DMS53 treated with DMSO at 0.1 percent for 48 hours (cell line): ENCODE results near the gene NUFIP1.
"Not testable (repeated sequence)": the region's sequence is repeated elsewhere in the genome, so short reads cannot be mapped to it uniquely, and the experiment has no call there.

Experiments
- DNase-seq: peaks from one replicate; lab custom pipeline; 2025; ENCODE audit not compliant: unreplicated experiment; lab: John Stamatoyannopoulos, UW

Gene NUFIP1

GRCh38 chr13:44969551-44970484 is 19.5 kb downstream of the NUFIP1 start:
- DNase-seq, result peak; percentile 61

DNA sequence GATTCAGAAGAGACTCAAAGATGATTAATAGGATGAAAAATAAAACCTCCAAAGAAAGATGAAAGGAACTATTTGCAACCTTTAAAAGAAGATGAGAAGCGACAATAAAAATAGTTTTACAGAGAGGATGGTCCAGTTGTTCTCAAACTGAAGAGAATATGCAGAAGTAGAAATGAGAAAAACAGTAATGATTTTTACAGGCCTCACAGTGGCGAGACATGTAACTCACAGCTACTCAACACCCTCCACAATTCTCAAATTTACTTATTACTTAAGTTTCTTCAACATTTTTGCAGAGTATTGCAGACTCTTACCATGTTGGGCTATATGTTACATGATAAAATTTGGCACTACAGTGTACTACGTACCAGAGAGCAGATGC is 20.8 kb downstream of the NUFIP1 start:
- no peak for DNase-seq

DNA sequence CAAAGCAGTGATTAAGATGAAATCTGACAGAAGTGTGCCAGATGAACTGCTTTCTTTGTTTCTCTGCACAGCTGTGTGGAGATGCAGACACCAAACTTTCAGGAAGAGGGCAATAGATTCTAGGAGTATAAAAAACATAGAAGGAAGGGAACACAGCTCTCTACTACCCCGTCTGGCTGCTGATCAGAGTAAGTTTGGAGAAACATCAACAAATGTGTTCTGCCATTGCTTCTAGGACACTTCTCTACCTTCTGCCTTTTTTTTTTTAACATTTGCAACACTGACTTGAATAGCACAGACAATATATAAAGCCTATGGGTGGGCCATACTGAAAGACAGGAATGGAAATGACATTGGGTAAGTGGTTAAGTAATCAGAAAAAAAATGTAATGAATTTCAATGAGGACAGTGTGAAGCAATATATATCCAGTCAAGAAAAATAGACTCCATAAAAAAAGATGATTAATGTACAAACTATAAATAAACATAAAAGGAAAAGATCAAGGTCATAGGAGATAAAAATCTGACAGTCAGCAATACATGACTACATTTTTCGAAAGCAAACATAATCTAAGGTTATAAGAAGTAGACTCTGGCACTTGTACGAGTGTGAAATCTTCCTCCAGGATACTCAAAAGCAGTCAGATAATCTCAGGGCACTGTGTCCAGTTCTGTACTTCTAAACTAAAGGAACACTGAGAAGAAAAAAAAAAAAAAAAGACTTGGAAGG is 21.4 kb downstream of the NUFIP1 start:
- no peak for DNase-seq

- no peak for DNase-seq
Observed at GRCh38 chr13:44961997-44962396, 27.3 kb downstream of the NUFIP1 start.

GRCh38 chr13:44955406-44955805 is 33.9 kb downstream of the NUFIP1 start:
- no peak for DNase-seq

GRCh38 chr13:44954224-44954623 is 35.0 kb downstream of the NUFIP1 start:
- no peak for DNase-seq

- no peak for DNase-seq
Observed at GRCh38 chr13:44952671-44953070, 36.6 kb downstream of the NUFIP1 start.

DNA sequence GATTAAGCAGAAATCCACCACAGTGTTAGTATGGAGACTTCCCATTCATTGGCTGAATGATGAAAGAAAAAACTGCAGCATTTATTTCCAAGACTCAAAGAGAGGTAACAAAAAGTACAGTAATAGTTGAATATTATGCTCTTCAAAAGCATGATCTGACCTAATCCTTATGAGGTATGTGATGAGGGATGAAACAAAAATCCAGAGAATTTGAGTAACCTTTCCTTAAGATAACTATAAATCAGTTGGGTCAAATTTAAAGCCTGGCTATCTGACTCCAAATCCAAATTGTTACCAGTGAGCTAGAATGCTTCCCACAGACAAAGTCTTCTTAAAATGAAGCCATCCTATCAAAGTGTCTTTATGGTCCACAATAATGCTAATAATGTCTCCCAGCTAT is 38.1 kb downstream of the NUFIP1 start:
- no peak for DNase-seq

GRCh38 chr13:44943411-44943810 is 45.9 kb downstream of the NUFIP1 start:
- DNase-seq, result not testable (repeated sequence)

DNA sequence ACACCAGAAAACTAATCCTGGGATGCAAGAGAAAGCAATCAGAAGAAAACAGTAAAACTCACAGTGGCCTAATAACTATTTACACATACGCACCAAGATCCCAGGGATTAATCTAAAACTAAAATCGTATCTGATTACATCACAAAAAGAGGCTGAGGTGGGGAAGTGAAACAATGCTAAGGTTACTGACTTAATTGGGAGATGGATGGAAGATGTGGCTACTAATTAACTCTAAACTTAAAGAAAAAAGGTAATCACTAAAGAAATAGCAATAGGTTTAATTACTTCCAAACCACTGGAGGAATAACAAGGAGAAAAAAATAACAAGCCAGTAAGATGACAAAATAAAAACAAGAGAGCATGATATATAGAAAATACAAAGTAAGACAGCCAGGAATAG is 50.4 kb downstream of the NUFIP1 start:
- DNase-seq, result no peak

DNA sequence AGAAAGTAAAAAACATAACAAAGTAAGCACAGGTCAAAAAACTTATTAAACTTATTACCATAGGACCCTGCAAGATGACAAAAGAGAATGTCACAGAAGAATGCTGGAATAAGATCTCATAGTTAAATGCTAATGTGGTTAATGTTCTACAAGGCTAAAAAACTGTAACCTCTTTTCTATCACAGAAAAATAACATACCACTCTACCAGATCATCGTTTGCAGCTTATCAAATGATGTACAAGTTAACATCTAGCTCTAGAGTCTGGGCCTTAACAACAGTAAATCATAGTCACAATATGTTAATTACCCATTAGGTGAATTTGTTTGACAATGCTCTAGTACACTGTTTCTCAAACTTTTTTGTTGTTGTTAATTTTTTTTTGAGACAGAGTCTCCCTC is 53.0 kb downstream of the NUFIP1 start:
- no peak for DNase-seq

DNA sequence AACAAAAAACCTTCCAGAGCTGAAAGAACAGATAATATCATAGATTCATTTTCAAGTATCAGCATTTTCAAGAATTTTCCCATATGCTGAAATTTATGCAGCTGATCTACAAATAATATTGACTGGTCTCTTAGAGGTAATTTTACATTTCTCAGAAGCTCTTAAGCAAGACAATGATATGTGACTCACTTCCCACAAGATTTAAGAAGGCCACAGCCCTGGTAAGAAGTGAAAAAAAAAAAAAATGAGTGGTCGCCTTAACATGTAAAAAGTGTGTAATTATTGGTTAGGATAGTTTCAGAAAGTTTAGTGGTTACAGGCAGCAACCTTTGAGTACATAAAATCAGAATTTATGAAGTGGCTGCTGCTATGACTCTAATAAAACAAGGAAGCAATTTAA is 54.5 kb downstream of the NUFIP1 start:
- DNase-seq, result no peak

DNA sequence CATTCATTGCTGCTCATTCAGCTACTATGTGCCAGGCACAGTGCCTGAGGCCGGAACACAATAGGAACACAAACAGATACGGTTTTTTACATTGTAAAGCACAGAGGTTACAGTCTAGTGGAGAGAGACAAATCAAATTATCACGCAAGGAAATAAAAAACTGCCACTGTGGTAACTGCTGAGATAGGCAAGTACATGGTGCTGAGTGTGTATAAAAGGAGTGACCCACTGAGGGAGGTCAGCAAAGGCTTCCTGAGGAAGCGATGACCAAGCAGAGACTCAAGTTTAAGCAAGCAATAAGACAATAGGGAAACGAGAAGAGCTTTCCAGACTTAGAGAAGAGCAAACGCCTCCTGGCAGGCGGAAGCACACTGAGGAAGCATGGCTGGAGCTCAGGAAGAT is 56.4 kb downstream of the NUFIP1 start:
- no peak for DNase-seq

- no peak for DNase-seq
Observed at GRCh38 chr13:44932171-44932849, 57.0 kb downstream of the NUFIP1 start.

GRCh38 chr13:44930963-44931623 is 58.2 kb downstream of the NUFIP1 start:
- peak; percentile 13 for DNase-seq

GRCh38 chr13:44930280-44930679 is 59.0 kb downstream of the NUFIP1 start:
- no peak for DNase-seq

DNA sequence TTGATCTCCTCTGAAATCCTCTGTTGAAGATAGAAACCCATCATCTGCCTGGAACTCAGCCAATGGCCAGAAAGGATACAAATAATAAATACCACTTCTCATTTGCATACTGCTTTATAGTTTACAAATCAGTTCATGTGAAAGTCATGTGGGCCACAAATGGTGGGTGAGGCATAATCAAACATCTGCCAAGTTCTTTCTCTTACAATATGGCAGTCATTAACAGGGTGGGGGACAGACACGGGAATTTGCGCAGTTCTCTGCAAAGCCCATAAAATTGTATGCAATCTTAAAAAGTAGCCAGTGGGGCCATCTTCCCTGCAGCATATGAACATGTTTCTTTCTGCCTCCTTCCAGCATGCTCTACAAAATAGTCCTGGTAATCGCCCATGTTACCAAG is 59.6 kb downstream of the NUFIP1 start:
- DNase-seq, result no peak

- no peak for DNase-seq
Observed at GRCh38 chr13:44927968-44928367, 61.3 kb downstream of the NUFIP1 start.

GRCh38 chr13:44921931-44922758 is 67.1 kb downstream of the NUFIP1 start:
- peak; percentile 82 for DNase-seq

GRCh38 chr13:44921246-44921877 is 67.9 kb downstream of the NUFIP1 start:
- DNase-seq, result no peak
